Glomerular visceral epithelial cell (primary cell): Measurements from ENCODE around the gene HRH2.
"Not testable (repeated sequence)": the region's sequence is repeated elsewhere in the genome, so short reads cannot be mapped to it uniquely, and the experiment has no call there.

ENCODE experiments used
- DNase-seq: peaks from one replicate; pipeline ENCODE4 v3.0.0-alpha.2; 2016; ENCODE audit errors: extremely low spot score

HRH2 gene

GRCh38 chr5:175738602-175739133, 80.8 kb downstream of the HRH2 start:
- no peak for DNase-seq

GRCh38 chr5:175740014-175740413, 82.1 kb downstream of the HRH2 start:
- no peak for DNase-seq

GRCh38 chr5:175741556-175741955, 83.7 kb downstream of the HRH2 start:
- no peak for DNase-seq

GRCh38 chr5:175742290-175742994, 84.6 kb downstream of the HRH2 start:
- no peak for DNase-seq

GRCh38 chr5:175743676-175744210, 85.9 kb downstream of the HRH2 start:
- no peak for DNase-seq

GRCh38 chr5:175745210-175745609, 87.3 kb downstream of the HRH2 start:
- no peak for DNase-seq

GRCh38 chr5:175746851-175747250, 89.0 kb downstream of the HRH2 start:
- no peak for DNase-seq

- DNase-seq: no peak
Observed at GRCh38 chr5:175747539-175748060, 89.7 kb downstream of the HRH2 start.

GRCh38 chr5:175748650-175749049, 90.8 kb downstream of the HRH2 start:
- no peak for DNase-seq

GRCh38 chr5:175749591-175749990, 91.7 kb downstream of the HRH2 start:
- DNase-seq: no peak

GRCh38 chr5:175750511-175750931, 92.7 kb downstream of the HRH2 start:
- DNase-seq: no peak

- no peak for DNase-seq
Observed at GRCh38 chr5:175751369-175751768, 93.5 kb downstream of the HRH2 start.

- DNase-seq: no peak
Observed at GRCh38 chr5:175752826-175753535, 95.1 kb downstream of the HRH2 start.

GRCh38 chr5:175753536-175754402, 95.9 kb downstream of the HRH2 start:
- DNase-seq: no peak

GRCh38 chr5:175759991-175760390, 102.1 kb downstream of the HRH2 start:
- DNase-seq: not testable (repeated sequence)
